Activated T-cell treated with anti-CD3 and anti-CD28 coated beads, Interleukin-2, amount 50 U/mL, for 72 hours (primary cell): Measurements from ENCODE around the gene NTN4. TPM values are rescaled to one million over a fixed set of nuclear protein-coding genes. Genes with fewer than 3 reads are reported as not detected.
"Not testable (repeated sequence)": the region's sequence is repeated elsewhere in the genome, so short reads cannot be mapped to it uniquely, and the experiment has no call there.

ENCODE experiments used
- ATAC-seq, 2 donors: fragments of 150-1000 bp; cut with Tn5 transposase; replicated peaks in 1 of 2; 2 replicates each; pipeline ENCODE4 v1.10.0; 2021; ENCODE audit warnings: moderate library complexity in 2 of 2, mild to moderate bottlenecking in 1 of 2
- DNase-seq, 2 donors: peaks; one replicate each; pipeline ENCODE4 v3.0.0; 2021 to 2022; ENCODE audit warnings: mixed read lengths in 1 of 2
- H3K27ac Mint-ChIP-seq: one replicate; pipeline ENCODE4 v1.8.0; 2022; ENCODE audit warnings: mild to moderate bottlenecking, moderate library complexity, mixed read lengths
- H3K27me3 Mint-ChIP-seq: one replicate; pipeline ENCODE4 v1.8.0; 2022; ENCODE audit warnings: low read depth, mixed read lengths
- H3K36me3 Mint-ChIP-seq, 2 donors: one replicate each; pipeline ENCODE4 v1.8.0; 2022; ENCODE audit warnings: mixed read lengths in 2 of 2, mild to moderate bottlenecking in 1 of 2; ENCODE audit not compliant: insufficient read depth in 2 of 2
- H3K4me1 Mint-ChIP-seq: one replicate; pipeline ENCODE4 v1.8.0; 2022; ENCODE audit warnings: low read depth, mixed read lengths
- H3K4me3 Mint-ChIP-seq, 2 donors: one replicate each; pipeline ENCODE4 v1.8.0; 2022; ENCODE audit warnings: mild to moderate bottlenecking in 2 of 2, mixed read lengths in 2 of 2, moderate library complexity in 2 of 2
- H3K9me3 Mint-ChIP-seq, 2 donors: one replicate each; pipeline ENCODE4 v1.8.0; 2022; ENCODE audit warnings: mixed read lengths in 2 of 2
- total RNA-seq, 2 donors: library from RNA; stranded (reverse); gene quantifications; one replicate each; pipeline ENCODE4 v1.2.3, GENCODE V29; 2022

The NTN4 gene
- total RNA-seq, 2 donors from 2014 or later: 0.26 to 0.69 TPM

DNA sequence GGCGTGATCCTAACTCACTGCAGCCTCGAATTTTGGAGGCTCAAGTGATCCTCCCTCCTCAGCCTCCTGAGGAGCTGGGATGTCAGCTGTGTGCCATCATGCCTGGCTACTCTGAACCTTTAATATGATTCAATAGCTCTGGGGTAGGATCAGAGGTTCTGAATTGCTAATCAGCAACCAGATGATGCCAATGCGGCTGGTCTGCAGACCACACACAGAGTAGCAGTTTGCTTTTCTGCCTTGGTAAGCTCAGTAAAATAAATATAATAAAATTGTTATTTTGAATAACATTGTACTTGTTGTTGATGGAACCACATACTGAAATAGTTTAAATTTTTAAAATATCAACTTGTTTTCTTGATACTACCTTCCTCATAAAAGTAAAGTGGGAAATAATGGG is 86.6 kb downstream of the NTN4 start:
- no peak for ATAC-seq
- no peak for DNase-seq
- no peaks in the 10 kb centered on the region for H3K9me3 Mint-ChIP-seq
- no peaks in the 10 kb centered on the region for H3K36me3 Mint-ChIP-seq
- no peak overlapping the region for H3K27ac Mint-ChIP-seq
- no peaks in the 10 kb centered on the region for H3K4me1 Mint-ChIP-seq
- peaks cover 15% of the 10 kb centered on the region for H3K27me3 Mint-ChIP-seq
- no peak overlapping the region for H3K4me3 Mint-ChIP-seq

DNA sequence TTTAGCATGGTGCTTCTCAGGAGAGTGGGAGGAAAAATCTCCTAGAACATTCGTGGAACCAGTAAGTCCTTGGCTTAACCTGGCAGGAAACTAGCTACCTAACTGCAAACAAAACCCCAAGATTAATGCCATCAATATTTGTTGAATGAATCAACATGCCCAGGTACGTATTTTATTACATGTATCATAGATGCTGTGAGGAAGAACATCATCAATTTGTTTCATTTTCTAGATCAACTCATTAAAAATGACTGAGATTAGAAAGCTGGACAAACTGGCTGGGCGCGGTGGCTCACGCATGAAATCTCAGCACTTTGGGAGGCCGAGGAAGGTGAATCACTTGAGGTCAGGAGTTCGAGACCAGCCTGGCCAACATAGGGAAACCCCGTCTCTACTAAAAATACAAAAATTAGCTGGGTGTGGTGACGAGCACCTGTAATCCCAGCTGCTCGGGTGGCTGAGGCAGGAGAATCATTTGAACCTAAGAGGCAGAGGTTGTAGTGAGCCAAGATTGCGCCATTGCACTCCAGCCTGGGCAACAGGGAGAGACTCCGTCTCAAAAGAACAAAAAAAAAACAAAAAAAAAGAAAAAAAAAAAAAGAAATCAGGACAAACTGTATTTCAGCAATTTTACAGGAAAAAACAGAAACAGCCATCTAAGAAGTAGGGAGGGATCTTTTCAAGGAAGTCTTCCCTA is 88.7 kb downstream of the NTN4 start:
- peaks cover 5% of the 10 kb centered on the region for H3K27me3 Mint-ChIP-seq
- DNase-seq (no peak), ATAC-seq (no peak)
- H3K27ac Mint-ChIP-seq: no peak overlapping the region
- H3K36me3 Mint-ChIP-seq: no peaks in the 10 kb centered on the region
- no peaks in the 10 kb centered on the region for H3K9me3 Mint-ChIP-seq
- H3K4me1 Mint-ChIP-seq: no peaks in the 10 kb centered on the region
- no peak overlapping the region for H3K4me3 Mint-ChIP-seq

DNA sequence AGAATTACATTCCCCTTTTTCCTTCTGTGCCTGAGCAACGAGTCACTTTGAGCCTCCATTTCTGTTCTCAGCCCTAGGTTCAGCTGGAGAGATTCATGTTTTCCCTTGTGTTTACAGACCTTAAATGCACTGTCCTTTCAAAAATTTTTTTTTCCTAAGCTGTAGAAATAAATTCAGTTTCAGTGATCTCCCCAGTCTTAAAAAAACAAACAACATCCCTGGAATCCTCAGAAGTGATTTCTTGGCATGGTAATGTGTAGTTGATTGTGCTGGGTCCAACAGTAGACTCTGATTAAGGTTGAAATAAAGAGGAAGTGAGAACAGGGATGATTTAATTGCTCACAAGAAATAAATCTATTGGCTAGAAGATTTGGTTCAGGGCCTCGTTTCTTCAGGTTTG is 89.3 kb downstream of the NTN4 start:
- Mint-ChIP-seq H3K4me3 (no peak overlapping the region), H3K4me1 (no peaks in the 10 kb centered on the region), H3K27ac (no peak overlapping the region), H3K36me3 (no peaks in the 10 kb centered on the region), H3K9me3 (no peaks in the 10 kb centered on the region), H3K27me3 (peaks cover 5% of the 10 kb centered on the region)
- DNase-seq (no peak), ATAC-seq (no peak)

DNA sequence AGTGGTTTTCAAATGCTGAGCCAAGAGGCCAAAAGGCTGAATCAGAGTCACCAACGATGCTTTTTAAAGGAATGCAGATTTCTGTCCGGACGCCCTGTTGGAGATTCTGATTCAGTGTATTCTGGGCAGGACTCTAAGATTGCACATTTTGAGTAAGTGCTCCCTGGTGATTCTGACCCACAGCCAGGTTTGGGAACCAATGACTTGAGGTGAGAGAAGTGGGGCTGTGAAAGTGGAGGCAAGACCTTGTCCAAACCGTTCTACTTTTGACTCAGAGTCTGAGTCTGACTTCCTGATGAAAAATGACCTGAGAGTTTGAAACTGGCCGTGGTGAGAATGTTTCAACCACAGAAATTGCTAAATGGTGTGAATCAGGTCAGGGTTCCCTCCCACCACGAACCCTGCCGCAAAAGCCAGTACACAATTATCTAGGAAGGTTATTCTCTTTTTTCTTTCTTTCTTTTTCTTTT is 90.2 kb downstream of the NTN4 start:
- H3K4me3 Mint-ChIP-seq: no peak overlapping the region
- H3K27ac Mint-ChIP-seq: no peak overlapping the region
- H3K9me3 Mint-ChIP-seq: no peaks in the 10 kb centered on the region
- H3K36me3 Mint-ChIP-seq: no peaks in the 10 kb centered on the region
- H3K4me1 Mint-ChIP-seq: no peaks in the 10 kb centered on the region
- ATAC-seq: peak; percentile 50 to 79
- peaks cover 5% of the 10 kb centered on the region for H3K27me3 Mint-ChIP-seq
- peak; percentile 3 to 6 for DNase-seq

DNA sequence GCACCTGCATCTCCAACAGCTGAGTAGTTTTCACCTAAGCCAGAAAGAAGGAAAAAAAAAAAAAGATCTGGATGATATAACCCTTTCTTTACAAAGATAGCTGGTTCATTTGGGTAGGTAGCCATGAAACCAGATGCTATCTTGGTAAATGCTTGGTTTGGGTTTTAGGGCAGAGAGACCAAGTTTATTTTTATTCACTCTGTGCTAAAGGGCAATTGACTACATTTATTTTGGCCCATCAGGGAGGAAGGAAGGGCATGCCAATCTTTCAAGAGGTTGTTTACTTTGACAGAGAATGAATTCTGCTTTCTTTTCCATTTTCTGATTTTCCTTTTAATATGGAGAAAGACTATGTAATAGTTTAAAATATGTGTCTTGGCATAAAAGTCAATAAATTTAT is 91.0 kb downstream of the NTN4 start:
- DNase-seq (no peak), ATAC-seq (no peak)
- H3K27me3 Mint-ChIP-seq: peaks cover 5% of the 10 kb centered on the region
- no peaks in the 10 kb centered on the region for H3K36me3 Mint-ChIP-seq
- H3K9me3 Mint-ChIP-seq: no peaks in the 10 kb centered on the region
- H3K4me1 Mint-ChIP-seq: no peaks in the 10 kb centered on the region
- no peak overlapping the region for H3K4me3 Mint-ChIP-seq
- H3K27ac Mint-ChIP-seq: no peak overlapping the region

DNA sequence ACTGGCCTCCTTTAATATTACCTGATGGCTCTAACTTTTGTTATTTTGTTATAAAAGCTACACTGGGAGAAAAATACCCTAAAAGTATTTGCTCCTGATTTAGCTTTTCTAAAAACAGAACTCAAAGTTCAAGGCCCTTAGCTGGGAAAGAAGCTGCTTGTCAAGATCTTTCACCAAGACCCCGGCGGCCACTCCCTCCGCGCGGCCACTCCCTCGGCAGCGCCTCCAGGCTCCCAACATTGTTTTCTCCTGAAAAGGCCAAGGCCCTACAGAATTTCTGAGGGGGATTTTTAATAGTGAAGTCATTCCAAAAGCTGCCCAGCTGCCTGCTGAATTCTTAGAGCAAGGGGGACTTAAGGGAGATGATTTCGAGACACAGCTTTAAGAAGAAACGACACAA is 96.4 kb downstream of the NTN4 start:
- Mint-ChIP-seq H3K4me1 (no peaks in the 10 kb centered on the region), H3K4me3 (no peak overlapping the region), H3K27ac (no peak overlapping the region), H3K9me3 (no peaks in the 10 kb centered on the region), H3K36me3 (no peaks in the 10 kb centered on the region), H3K27me3 (no peaks in the 10 kb centered on the region)
- DNase-seq (no peak), ATAC-seq (no peak)

DNA sequence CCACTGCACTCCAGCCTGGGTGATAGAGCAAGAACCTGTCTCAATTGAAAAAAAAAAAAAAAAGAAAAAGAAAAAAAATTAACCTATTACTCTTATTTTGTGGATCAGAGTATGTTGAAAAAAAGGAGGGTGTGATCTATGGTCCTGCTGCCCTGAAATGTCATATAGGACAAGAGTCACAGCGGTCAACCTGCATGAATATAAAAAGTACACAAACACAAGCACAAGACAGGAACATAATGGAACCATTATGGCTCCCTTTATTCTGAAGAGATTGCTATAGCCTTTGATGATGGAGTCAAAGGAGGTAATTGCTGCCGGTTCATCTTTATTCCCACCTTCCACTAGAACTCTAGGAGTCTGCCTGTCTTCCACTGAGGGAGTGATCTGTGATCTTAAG is 96.9 kb downstream of the NTN4 start:
- no peaks in the 10 kb centered on the region for H3K36me3 Mint-ChIP-seq
- no peaks in the 10 kb centered on the region for H3K27me3 Mint-ChIP-seq
- ATAC-seq (no peak), DNase-seq (no peak)
- no peak overlapping the region for H3K4me3 Mint-ChIP-seq
- H3K4me1 Mint-ChIP-seq: no peaks in the 10 kb centered on the region
- H3K27ac Mint-ChIP-seq: no peak overlapping the region
- H3K9me3 Mint-ChIP-seq: no peaks in the 10 kb centered on the region

DNA sequence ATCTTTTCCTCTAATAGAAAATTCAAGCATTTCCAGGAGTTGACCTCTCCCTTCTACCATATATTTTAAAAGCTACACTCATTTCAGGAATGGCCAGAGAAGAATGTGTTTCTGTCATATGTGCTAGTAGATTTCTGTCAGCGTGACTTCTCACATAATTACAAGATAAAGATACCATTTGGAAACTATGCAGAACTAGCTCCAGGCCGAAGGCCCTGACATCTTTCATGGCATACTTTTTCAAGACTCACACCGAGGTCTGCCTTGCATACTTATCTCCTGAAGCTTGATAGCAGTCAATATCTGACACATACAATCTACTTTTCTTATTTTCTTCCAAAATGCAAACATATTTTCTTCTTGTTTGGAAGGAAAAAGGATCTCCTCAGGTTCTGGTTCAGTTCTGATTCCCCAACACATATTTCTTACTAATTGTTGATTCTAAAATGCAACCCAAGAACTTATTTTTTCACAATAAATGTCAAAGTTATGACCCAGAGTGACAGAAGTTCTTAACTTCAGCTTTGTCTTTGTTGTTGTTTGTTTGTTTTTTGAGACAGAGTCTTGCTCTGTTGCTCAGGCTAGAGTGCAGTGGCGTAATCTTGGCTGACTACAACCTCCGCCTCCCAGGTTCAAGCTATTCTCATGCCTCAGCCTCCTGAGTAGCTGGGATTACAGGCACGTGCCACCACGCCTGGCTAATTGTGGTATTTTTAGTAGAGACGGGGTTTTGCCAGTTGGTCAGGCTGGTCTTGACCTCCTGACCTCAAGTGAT is 99.5 kb downstream of the NTN4 start:
- Mint-ChIP-seq H3K27me3 (no peaks in the 10 kb centered on the region), H3K27ac (no peak overlapping the region), H3K36me3 (no peaks in the 10 kb centered on the region), H3K4me1 (no peaks in the 10 kb centered on the region), H3K4me3 (no peak overlapping the region), H3K9me3 (no peaks in the 10 kb centered on the region)
- no peak for DNase-seq
- ATAC-seq: no peak

DNA sequence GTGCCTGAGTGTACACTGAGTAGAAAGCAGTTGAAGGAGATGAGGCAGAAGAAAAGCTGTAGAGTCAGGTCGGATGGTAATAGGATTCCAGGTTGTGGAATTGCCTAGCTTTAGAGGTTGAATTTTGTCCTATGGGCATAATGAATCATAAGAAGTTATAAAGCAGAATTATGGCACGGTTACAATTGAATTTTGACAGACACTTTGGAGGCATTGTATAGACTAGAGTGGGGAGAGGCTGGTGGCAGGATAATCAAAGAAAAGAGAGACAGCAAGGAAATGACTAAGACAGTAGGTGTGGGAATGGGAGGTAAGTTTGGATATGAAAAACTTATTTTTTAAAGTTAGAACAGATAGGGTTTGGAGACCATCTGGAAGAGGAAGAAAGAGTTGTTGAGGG is 102.6 kb downstream of the NTN4 start:
- DNase-seq: no peak
- Mint-ChIP-seq H3K36me3 (no peaks in the 10 kb centered on the region), H3K4me1 (no peaks in the 10 kb centered on the region), H3K27ac (no peak overlapping the region), H3K4me3 (no peak overlapping the region), H3K9me3 (no peaks in the 10 kb centered on the region), H3K27me3 (no peaks in the 10 kb centered on the region)
- ATAC-seq: no peak

DNA sequence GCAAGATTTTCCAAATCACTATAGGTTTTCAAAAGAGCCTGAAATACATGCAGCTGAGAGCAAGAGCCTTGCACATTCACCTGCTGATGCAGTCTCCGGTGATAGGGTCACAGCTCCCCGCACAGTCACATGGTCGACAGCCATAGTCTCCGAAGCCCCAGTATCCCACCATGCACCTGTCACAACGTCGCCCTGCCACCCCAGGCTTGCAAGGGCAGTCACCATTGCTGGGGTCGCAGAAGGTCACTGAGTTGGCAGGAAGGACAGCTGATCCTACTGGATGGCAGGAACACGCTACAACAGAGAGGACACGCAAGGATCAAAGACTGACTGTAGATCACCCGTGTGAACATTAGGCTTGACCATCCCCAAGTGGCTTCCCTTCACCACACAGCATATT is 107.1 kb downstream of the NTN4 start:
- no peaks in the 10 kb centered on the region for H3K9me3 Mint-ChIP-seq
- H3K4me3 Mint-ChIP-seq: no peak overlapping the region
- no peak overlapping the region for H3K27ac Mint-ChIP-seq
- no peak for DNase-seq
- H3K36me3 Mint-ChIP-seq: no peaks in the 10 kb centered on the region
- no peaks in the 10 kb centered on the region for H3K27me3 Mint-ChIP-seq
- no peaks in the 10 kb centered on the region for H3K4me1 Mint-ChIP-seq
- no peak for ATAC-seq

DNA sequence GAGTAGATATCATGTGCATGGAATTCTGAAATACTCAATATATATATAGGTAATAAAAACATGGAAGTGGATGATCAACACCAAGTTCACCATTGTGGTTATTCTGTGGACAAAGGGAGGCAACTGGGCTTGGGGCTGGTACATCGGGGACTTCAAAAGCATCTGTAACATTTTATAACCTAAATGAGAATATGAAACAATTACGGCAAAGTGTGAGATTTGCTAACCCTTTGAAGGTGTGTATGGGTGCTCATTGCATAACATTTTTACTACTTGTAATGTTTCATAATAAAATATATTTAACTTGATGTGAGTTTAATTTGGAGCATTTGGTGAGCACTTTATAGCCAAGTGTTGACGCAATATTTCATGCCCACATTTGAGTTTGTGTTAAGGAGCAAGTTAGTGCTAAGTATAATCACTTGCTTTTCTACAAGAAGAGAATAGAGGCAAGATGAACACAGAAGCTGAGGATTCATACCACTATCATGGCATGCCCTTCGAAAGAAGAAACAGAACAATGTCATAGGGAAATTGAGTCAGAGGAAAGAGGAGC is 109.3 kb downstream of the NTN4 start:
- Mint-ChIP-seq H3K4me3 (no peak overlapping the region), H3K27me3 (no peaks in the 10 kb centered on the region), H3K9me3 (peaks cover 0 to 1% of the 10 kb centered on the region in 2 donors), H3K4me1 (no peaks in the 10 kb centered on the region), H3K27ac (no peak overlapping the region), H3K36me3 (peaks cover 0 to 2% of the 10 kb centered on the region in 2 donors)
- DNase-seq (no peak), ATAC-seq (no peak)

DNA sequence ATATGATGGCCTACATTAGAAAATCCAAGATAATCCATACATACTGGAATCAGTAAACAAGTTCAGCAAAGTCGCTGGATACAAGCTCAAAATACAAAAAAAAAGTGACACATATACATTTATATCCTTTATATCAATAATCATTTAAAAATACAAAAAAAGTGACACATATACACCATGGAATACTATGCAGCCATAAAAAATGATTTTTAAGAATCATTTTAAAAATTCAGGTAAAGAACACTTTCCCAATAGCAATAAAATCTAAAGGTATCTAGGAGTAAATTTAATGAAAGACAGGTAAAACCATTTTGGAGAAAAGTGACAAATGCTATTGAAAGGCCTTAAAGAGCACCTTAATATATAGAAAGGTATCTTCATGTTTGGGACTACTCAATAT is 111.9 kb downstream of the NTN4 start:
- H3K36me3 Mint-ChIP-seq: peaks cover 0 to 2% of the 10 kb centered on the region in 2 donors
- no peaks in the 10 kb centered on the region for H3K27me3 Mint-ChIP-seq
- ATAC-seq: no peak
- peaks cover 0 to 1% of the 10 kb centered on the region in 2 donors for H3K9me3 Mint-ChIP-seq
- H3K27ac Mint-ChIP-seq: no peak overlapping the region
- no peak overlapping the region for H3K4me3 Mint-ChIP-seq
- DNase-seq: no peak
- H3K4me1 Mint-ChIP-seq: no peaks in the 10 kb centered on the region

DNA sequence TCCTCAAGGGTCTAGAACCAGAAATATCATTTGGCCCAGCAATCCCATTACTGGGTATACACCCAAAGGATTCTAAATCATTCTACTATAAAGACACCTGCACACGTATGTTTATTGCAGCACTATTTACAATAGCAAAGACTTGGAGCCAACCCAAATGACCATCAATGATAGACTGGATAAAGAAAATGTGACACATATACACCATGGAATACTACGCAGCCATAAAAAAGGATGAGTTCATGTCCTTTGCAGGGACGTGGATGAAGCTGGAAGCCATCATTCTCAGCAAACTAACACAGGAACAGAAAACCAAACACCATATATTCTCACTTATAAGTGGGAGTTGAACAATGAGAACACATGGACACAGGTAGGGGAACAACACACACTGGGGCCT is 112.8 kb downstream of the NTN4 start:
- H3K4me1 Mint-ChIP-seq, H3K27ac Mint-ChIP-seq, ATAC-seq, H3K4me3 Mint-ChIP-seq, H3K9me3 Mint-ChIP-seq, DNase-seq, H3K36me3 Mint-ChIP-seq, H3K27me3 Mint-ChIP-seq: not testable (repeated sequence)
